Psoas muscle (tissue), 8 donors: ENCODE data around the gene JAM2. TPM values are rescaled to one million over a fixed set of nuclear protein-coding genes. Genes with fewer than 3 reads are reported as not detected.

ENCODE experiments used
- ATAC-seq, 4 donors: fragments of 200-7000 bp; cut with Tn5 transposase; one replicate each; pipeline ENCODE4 v1.9.1; 2020; ENCODE audit warnings: moderate library complexity in 3 of 4, mild to moderate bottlenecking in 2 of 4
- DNase-seq, 2 donors: peaks; one replicate each; pipeline ENCODE4 v3.0.0-alpha.2; 2020
- H3K27ac ChIP-seq: fragments of 200-600 bp; one replicate; pipeline ENCODE4 v1.8.0; 2022
- H3K27me3 ChIP-seq, 3 donors: fragments of 200-600 bp in 1 of 3; one replicate each; pipeline versions ENCODE4 v1.6.1 to v1.8.0; 2013 to 2022; ENCODE audit warnings: low read length in 2 of 3, mild to moderate bottlenecking in 2 of 3, moderate library complexity in 1 of 3; ENCODE audit not compliant: insufficient read depth in 3 of 3
- H3K36me3 ChIP-seq, 2 donors: fragments of 200-600 bp in 1 of 2; one replicate each; pipeline versions ENCODE4 v1.6.1 to v1.8.0; 2013 to 2022; ENCODE audit warnings: low read depth in 1 of 2, mild to moderate bottlenecking in 1 of 2, moderate library complexity in 1 of 2; ENCODE audit not compliant: insufficient read depth in 1 of 2
- H3K4me1 ChIP-seq: fragments of 200-600 bp; one replicate; pipeline ENCODE4 v1.8.0; 2022
- H3K4me3 ChIP-seq: fragments of 200-600 bp; one replicate; pipeline ENCODE4 v1.8.0; 2022; ENCODE audit warnings: mild to moderate bottlenecking
- H3K9me3 ChIP-seq: fragments of 200-600 bp; one replicate; pipeline ENCODE4 v1.8.0; 2022
- CTCF ChIP-seq: fragments of 200-600 bp; IDR thresholded peaks from one replicate; pipeline ENCODE4 v1.8.0; 2022; ENCODE audit warnings: antibody characterized with exemption
- WGBS, 3 donors: extraction: QIAGEN DNeasy Blood & Tissue Kit; methylation state at CpG; one replicate each; pipeline versions ENCODE4 v1.1.6 to v1.1.7; 2013; 5-methylcytosine and 5-hydroxymethylcytosine counted together
- intact Hi-C, 2 donors: fragments of 100-400 bp; cut with DNase I; formaldehyde crosslinking; loops; one replicate each; pipeline versions ENCODE4 v1.11.0 to v1.14.2; 2022
- polyA plus RNA-seq, 3 donors: library from polyadenylated mRNA; stranded (reverse); fragments of 200-250 nt; gene quantifications; one replicate each; pipeline ENCODE4 v1.2.3, GENCODE V29; 2013
- total RNA-seq, 4 donors: library from RNA; stranded (reverse); fragmentation: NEBNext Ultra II Directional in 2 of 4; extraction: Animal tissue kit (Norgen Biotek cat#: 25700) in 2 of 4; gene quantifications; one replicate each; pipeline versions ENCODE4 v1.2.1 to v1.2.4, GENCODE V29; 2021 to 2023
- donor health status: healthy with polysubstance abuse.
- donor health status: DM: no; HTN: no; CAD: no; lungs with moderate emphysema.
- donor health status: Bipolar disorder and iron deficiency.
- donor health status: healthy.
- donor health status: DM: yes; HTN: yes; CAD: no.
- donor health status: DM: no; HTN: no; CAD: no.
- donor health status: DM: no; HTN: no; CAD: no.
- donor health status: DM: yes; HTN: yes; CAD: no.

Gene JAM2
- total and polyA plus RNA-seq, 7 donors, result 3.6 to 17.1 (median 4.7) TPM

GRCh38 chr21:25756190-25756932 is 117.3 kb downstream of the JAM2 start:
- whole genome bisulfite sequencing, 3 donors, result 67 to 75% (median 70%) methylated on average over 6 of the region's 6 CpGs

GRCh38 chr21:25757531-25757930 is 118.5 kb downstream of the JAM2 start:
- Histone ChIP-seq H3K4me3 (no peak overlapping the region), H3K36me3 (peaks cover 0 to 74% of the 10 kb centered on the region in 2 donors), H3K4me1 (no peaks in the 10 kb centered on the region), H3K27me3 (no peaks in the 10 kb centered on the region), H3K27ac (no peak overlapping the region), H3K9me3 (no peaks in the 10 kb centered on the region)
- ATAC-seq (no peak), DNase-seq (no peak)
- TF ChIP-seq CTCF, result no peak
- intact Hi-C loops, result no loop called here

More at GRCh38 chr21:25756190-25756932, 117.3 kb downstream of the JAM2 start:
- ATAC-seq (no peak), DNase-seq (no peak)
- Histone ChIP-seq H3K27ac (no peak overlapping the region), H3K36me3 (peaks cover 0 to 68% of the 10 kb centered on the region in 2 donors), H3K9me3 (no peaks in the 10 kb centered on the region), H3K27me3 (no peaks in the 10 kb centered on the region), H3K4me1 (no peaks in the 10 kb centered on the region), H3K4me3 (no peak overlapping the region)
- no peak for TF ChIP-seq CTCF
- intact Hi-C loops, result no loop called here

- Histone ChIP-seq H3K36me3 (peaks cover 4 to 74% of the 10 kb centered on the region in 2 donors), H3K9me3 (no peaks in the 10 kb centered on the region), H3K27ac (no peak overlapping the region), H3K4me1 (no peaks in the 10 kb centered on the region), H3K27me3 (no peaks in the 10 kb centered on the region), H3K4me3 (no peak overlapping the region)
- intact Hi-C loops, result no loop called here
- 78 to 86% (median 85%) methylated on average over 1 of the region's 1 CpG for WGBS, 3 donors
- ATAC-seq, result no peak
- no peak for DNase-seq
- no peak for TF ChIP-seq CTCF
Measured at GRCh38 chr21:25759573-25759972, 120.5 kb downstream of the JAM2 start.

- no peak overlapping the region for H3K4me3 ChIP-seq
- no peak overlapping the region for H3K27ac ChIP-seq
- no peak for DNase-seq
- no peaks in the 10 kb centered on the region for H3K9me3 ChIP-seq
- no peaks in the 10 kb centered on the region for H3K4me1 ChIP-seq
- WGBS, 3 donors, result 94 to 100% (median 98%) methylated on average over 3 of the region's 3 CpGs
- ATAC-seq, result no peak
- TF ChIP-seq CTCF, result no peak
- H3K27me3 ChIP-seq, result no peaks in the 10 kb centered on the region
- H3K36me3 ChIP-seq, result peaks cover 4 to 74% of the 10 kb centered on the region in 2 donors
- intact Hi-C loops, result no loop called here
Measured at GRCh38 chr21:25760061-25760460, 121.0 kb downstream of the JAM2 start.

GRCh38 chr21:25760677-25761076 is 121.6 kb downstream of the JAM2 start:
- Histone ChIP-seq H3K9me3 (no peaks in the 10 kb centered on the region), H3K36me3 (peaks cover 4 to 79% of the 10 kb centered on the region in 2 donors), H3K4me3 (no peak overlapping the region), H3K27me3 (no peaks in the 10 kb centered on the region), H3K27ac (no peak overlapping the region), H3K4me1 (no peaks in the 10 kb centered on the region)
- ATAC-seq (no peak), DNase-seq (no peak)
- intact Hi-C loops, result no loop called here
- TF ChIP-seq CTCF, result no peak
- 94 to 97% (median 96%) methylated on average over 1 of the region's 1 CpG for WGBS, 3 donors
